Kidney capillary endothelial cell (primary cell): Measurements from ENCODE around the gene SPECC1L.
A peak's percentile ranks its signal among the peaks of the same experiment; 100 is the strongest.

ENCODE experiments used
- DNase-seq: peaks from one replicate; pipeline ENCODE4 v3.0.0-alpha.2; 2018; ENCODE audit warnings: low spot score

Gene SPECC1L

DNA sequence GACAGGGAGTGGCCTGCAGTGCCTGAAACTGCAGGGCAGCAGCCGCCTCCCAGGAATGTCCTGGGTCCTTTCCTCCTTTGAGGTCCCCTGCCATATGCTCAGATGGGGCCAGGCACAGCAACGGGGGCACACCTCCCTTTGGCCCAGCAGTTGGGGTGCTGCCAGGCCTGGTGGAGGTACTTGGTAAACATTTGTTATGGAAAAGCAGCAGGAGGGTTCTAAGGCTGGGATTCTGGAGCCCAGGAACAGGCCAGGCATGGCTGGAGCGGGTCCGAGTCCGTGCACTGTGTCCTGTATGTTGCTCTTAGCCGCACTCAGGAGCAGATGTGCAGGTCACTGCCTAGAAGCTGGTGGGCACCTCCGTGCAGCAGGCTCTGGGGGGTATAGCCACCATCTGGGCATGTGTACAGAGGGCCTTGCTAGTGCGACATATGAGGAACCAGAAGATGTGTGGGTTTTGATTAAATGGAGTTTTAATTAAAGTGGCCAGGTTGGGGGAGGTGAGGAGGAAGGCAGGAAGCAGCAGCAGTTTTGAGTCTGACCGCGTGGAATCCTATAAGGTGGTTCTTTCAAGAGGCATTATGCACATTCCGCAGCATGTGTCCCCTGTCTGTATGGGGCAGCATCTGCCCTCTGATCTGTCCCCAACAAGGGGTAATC is 158.2 kb downstream of the SPECC1L start:
- DNase-seq = no peak

DNA sequence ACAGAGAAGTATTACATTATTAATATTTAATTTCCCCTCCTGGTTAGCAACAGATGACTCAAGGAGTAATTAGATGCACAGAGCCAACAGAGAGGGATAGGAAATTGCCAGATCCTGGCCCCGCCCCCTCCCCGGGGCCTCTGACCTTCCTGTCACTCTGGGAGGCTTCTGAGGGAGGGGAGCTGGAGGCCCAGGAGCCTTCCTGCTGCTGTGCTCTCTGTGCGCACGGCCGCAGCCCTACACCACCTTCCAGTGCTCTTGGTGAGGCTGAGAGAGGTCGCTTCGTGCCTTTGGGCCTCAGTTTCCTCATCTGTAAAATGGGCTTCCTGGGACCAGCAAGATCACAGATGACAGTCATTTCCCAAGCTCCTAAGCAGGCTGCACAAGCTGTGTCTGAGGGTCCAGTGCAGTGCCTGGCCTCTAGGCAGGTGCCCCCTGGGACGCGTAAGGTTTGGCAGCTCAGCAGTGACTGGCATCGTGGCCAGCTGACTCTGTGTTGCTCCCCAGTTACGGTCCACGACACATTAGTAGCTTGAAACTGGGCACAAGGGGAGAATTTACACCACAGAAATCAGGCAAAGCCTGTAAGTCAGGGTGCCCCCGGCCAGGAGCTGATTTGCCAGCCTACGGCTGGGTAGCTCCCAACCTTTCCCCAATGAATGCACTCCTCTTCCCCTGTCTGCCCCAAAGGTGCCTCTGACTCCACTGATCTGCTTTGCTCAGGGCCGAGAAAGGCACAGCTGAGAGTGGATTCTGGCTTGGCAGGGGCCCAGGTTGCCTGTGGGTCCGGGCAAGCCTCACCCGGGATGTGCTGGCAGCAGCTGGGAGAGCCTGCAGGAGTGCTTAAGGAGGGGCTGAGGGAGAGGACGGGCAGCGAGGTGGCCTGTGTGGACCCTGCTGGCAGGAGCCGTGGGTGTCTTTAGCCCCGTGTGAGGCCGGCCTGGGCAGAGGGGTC is 159.1 kb downstream of the SPECC1L start:
- DNase-seq = no peak

GRCh38 chr22:24430431-24431308 is 160.0 kb downstream of the SPECC1L start:
- DNase-seq = no peak

- no peak for DNase-seq
These were observed 160.8 kb downstream of the SPECC1L start for GRCh38 chr22:24431309-24432034.

- no peak for DNase-seq
These were observed 161.6 kb downstream of the SPECC1L start for GRCh38 chr22:24432059-24432853.

GRCh38 chr22:24433001-24433827 is 162.6 kb downstream of the SPECC1L start:
- no peak for DNase-seq

DNA sequence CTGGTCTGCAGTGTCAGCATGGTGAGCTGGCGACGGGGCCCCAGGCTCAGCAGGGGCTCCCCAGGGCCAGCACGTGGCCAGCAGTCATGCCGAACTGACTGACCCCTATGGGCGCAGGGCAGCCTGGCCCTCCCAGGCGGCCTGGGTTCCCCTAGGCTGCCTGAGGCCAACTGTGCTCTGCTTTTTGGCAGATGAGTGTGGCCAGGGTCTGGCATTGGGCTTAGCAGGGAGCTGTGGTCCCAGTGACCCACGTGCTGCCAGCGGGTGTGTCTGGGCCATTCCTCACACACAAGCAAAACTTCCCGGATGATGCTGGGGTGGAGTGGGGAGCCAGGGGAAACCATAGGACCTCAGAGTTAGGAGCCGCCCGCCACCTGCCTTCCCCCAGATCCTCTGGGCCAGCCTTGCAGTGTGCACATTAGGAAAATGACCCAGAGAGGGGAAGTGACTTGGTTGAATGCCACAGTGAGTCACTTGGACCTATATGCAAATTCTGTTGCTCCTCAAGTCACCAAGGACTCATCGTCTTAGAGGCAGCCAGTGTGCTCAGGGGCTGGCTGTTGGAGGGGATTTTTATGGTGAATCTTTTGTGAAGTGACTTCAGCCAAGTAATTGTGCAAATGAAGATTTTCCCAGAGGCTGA is 163.3 kb downstream of the SPECC1L start:
- DNase-seq = peak; percentile 92

DNA sequence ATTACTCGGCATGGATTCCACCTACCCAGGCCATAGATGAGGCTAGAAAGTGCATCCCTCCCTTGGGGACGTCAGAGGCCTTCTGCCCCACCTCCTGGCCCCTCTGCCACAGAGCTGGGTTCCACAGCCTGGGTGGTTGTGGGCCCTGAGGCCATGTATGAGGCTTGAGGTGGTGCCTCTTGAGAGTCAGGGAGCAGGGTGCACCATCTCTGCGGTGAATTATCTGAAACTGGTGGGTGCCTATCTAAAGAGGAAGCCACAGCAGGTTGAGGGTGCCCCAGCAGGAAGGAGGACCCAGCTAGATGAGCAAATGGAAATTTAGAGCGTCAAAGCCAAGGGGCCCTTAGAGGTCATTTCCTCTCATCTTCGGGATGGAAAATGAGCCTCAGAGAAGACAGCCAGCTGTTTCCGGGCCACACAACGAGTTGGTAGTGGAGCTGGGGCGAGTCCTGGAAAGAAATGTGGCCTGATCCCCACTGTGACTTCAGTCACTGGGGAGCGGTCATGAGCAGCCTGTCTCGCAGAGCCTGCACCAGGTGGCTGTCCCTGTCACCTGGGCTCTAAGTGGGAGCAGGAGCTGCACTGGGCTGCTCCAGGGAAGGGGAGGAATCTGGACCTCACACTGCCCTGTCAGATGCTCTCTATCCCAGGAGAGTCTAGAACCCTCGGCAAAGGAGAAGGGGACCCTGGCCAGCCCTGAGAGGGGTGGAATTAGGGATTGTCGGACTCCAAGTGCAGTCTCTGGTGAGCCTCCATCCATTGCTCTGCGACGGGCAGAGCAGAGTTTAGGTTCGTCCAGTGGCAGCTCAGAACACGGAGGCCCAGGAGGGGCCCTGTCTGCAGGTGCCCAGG is 164.1 kb downstream of the SPECC1L start:
- DNase-seq = peak; percentile 63

DNA sequence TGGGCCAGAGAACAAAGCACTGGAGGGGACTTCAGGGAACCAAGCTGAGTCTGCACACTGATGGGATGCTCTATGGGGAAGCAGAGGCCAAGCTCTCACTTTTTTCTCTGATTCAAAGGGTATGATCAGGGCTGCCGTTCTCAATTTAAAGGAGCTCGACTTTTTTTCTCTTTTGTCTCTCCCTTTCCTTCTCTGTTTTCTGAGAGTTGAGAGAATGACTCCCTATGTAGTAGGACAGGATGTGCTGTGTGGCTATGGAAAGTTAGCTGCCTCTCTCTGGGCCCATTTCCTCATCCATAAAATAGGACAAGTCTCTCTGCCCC is 164.7 kb downstream of the SPECC1L start:
- DNase-seq = no peak

DNA sequence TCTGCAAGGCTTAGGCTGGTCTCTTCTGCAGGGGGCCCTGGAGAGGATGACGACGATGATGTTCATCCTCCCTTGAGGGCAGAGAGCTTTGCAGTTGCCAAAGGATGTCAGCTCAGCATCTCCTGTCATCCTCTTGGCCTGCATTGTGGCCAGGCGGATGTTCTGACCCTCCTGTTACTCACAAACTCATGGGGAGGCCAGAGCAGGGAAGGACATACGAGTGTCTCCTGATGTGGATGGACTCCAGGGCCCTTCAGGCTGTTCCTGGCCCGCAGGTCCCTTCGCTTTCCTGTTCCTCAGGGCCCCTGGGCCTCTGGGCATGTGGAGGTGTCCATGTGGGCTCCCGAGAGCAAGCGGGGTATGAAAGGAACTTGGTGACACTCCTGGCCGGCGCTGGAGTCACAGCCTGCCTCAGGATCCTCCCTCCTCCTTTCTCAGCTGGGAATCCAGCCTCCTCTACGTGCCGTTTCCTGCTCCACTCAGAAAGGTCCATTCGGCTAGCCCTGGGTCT is 165.3 kb downstream of the SPECC1L start:
- peak; percentile 76 for DNase-seq

DNA sequence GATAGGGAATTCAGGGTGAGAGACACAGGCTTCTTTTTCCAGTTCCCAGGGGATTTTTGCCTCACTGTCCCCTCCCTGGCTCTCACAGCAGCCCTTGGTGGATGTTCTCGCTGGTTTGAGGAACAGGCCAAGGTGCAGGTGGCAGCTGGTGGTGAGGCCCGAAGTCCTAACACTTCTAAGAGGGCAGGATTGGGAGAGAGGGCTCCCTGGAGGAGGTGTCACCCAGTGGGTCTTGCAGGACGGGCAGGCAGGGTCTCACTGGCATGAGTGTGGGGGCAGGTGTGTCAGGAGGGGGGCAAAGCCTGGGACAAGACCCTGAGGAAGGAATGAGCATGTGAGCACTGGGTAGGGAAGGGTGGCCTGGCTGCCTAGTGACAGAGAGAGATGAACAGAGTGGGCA is 165.9 kb downstream of the SPECC1L start:
- no peak for DNase-seq

DNA sequence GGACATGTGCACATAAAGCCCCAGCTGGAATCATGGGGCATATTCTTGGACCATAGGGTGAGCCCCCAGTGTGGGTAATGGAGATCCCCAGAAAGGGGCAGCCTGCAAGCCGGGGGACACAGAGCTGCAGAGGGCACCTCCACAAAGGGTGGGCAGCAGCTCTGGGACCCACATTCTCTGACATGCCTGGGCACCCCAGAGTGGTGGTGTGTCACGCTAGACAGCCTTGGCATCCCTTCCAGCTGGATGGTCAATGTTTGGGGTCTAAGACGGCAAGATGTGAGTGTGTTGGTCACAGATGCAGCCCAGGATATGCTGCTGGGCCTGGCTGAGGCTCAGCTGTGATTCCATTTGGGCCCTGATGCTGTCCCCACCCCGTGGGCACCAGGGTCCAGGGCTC is 166.5 kb downstream of the SPECC1L start:
- no peak for DNase-seq

GRCh38 chr22:24437741-24438328 is 167.2 kb downstream of the SPECC1L start:
- no peak for DNase-seq

- DNase-seq = peak; percentile 68
These were observed 169.7 kb downstream of the SPECC1L start for GRCh38 chr22:24440270-24440717.

- DNase-seq = no peak
These were observed 170.2 kb downstream of the SPECC1L start for GRCh38 chr22:24440718-24441405.

DNA sequence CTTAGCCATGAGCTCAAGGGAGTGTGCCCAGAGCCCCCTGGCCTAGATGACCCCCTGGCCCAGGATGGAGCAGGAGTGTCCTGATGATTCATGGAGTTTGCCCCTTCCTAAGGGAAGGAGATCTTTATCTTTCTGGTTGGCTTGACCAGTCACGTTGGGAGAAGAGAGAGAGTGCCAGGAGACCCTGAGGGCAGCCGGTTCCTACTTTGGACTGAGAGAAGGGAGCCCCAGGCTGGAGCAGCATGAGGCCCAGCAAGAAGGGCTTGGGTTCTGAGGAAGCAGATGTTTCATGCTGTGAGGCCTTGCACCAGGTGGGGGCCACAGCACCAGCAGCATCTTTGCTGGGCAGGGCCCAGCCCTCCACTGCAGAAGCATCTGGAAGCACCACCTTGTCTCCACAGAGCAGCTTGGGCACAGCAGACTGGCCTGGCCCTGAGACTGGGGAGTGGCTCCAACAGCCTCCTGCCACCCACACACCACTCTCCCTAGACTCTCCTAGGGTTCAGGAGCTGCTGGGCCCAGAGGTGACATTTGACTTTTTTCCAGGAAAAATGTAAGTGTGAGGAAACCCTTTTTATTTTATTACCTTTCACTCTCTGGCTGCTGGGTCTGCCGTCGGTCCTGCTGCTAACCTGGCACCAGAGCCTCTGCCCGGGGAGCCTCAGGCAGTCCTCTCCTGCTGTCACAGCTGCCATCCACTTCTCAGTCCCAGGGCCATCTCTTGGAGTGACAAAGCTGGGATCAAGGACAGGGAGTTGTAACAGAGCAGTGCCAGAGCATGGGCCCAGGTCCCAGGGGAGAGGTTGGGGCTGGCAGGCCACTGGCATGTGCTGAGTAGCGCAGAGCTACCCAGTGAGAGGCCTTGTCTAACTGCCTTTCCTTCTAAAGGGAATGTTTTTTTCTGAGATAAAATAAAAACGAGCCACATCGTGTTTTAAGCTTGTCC is 171.0 kb downstream of the SPECC1L start:
- no peak for DNase-seq
